IMR-90 (cell line): Measurements from ENCODE around the gene ULBP2. TPM values are rescaled to one million over a fixed set of nuclear protein-coding genes. Genes with fewer than 3 reads are reported as not detected.
A peak's percentile ranks its signal among the peaks of the same experiment; 100 is the strongest.

ENCODE experiments used
- ATAC-seq: fragments of 200-7000 bp; cut with Tn5 transposase; 2 replicates; pipeline ENCODE4 v1.9.1; 2020; ENCODE audit warnings: low read depth, mild to moderate bottlenecking, moderate library complexity
- BruUV-seq: library from RNA; stranded (reverse); fragments of 400-500 nt; replicated peaks from 2 replicates; lab custom pipeline; 2021; lab: Mats Ljungman, UMichigan
- CTCF ChIA-PET: fragments of 300-600 bp; formaldehyde crosslinking; extraction: SDS; loops from one replicate; lab custom pipeline; 2021; ENCODE audit warnings: antibody characterized with exemption; lab: Yijun Ruan, JAX
- POLR2A ChIA-PET: fragments of 300-600 bp; sonication (Branson Sonifier 250); formaldehyde crosslinking; loops from one replicate; lab custom pipeline; 2022; ENCODE audit warnings: antibody characterized with exemption; ENCODE audit not compliant: unreplicated experiment; lab: Charles Lee
- DNase-seq: peaks from one replicate; pipeline ENCODE4 v3.0.0; 2013
- H2AFZ ChIP-seq: replicated peaks from 2 replicates; pipeline ENCODE3; 2013; ENCODE audit warnings: low read length, mild to moderate bottlenecking; ENCODE audit not compliant: poor library complexity
- H2AK5ac ChIP-seq: 2 replicates; pipeline ENCODE4 v1.6.1; 2013; ENCODE audit warnings: low read depth, low read length, inconsistent platforms
- H2AK9ac ChIP-seq: replicated peaks from 2 replicates; pipeline ENCODE3; 2013; ENCODE audit warnings: mild to moderate bottlenecking, low read depth, low read length, moderate library complexity; ENCODE audit not compliant: poor library complexity
- H2BK120ac ChIP-seq: 2 replicates; pipeline ENCODE4 v1.6.1; 2013; ENCODE audit warnings: low read depth, low read length, inconsistent platforms
- H2BK15ac ChIP-seq: 3 replicates; pipeline ENCODE4 v1.6.1; 2013; ENCODE audit warnings: low read depth, low read length, inconsistent platforms
- H2BK20ac ChIP-seq: 2 replicates; pipeline ENCODE4 v1.6.1; 2013; ENCODE audit warnings: low read depth, mild to moderate bottlenecking, inconsistent platforms, low read length, moderate library complexity
- H2BK5ac ChIP-seq: 2 replicates; pipeline ENCODE4 v1.6.1; 2013; ENCODE audit warnings: mild to moderate bottlenecking, low read depth, low read length, inconsistent platforms; ENCODE audit not compliant: poor library complexity, severe bottlenecking
- H3K14ac ChIP-seq: replicated peaks from 2 replicates; pipeline ENCODE4 v1.6.1; 2013; ENCODE audit warnings: low read depth, low read length, inconsistent platforms
- H3K18ac ChIP-seq: 2 replicates; pipeline ENCODE4 v1.6.1; 2013; ENCODE audit warnings: low read depth, low read length, control low read depth
- H3K23ac ChIP-seq: 2 replicates; pipeline ENCODE4 v1.6.1; 2013; ENCODE audit warnings: low read depth, low read length, inconsistent platforms
- H3K27ac ChIP-seq: 2 replicates; pipeline ENCODE4 v1.5.1; 2013; ENCODE audit warnings: mild to moderate bottlenecking, control low read depth, low read length; ENCODE audit not compliant: insufficient read depth
- H3K27me3 ChIP-seq: 2 replicates; pipeline ENCODE4 v1.6.1; 2013; ENCODE audit warnings: low read length; ENCODE audit not compliant: control insufficient read depth, insufficient read depth
- H3K36me3 ChIP-seq: 2 replicates; pipeline ENCODE4 v1.6.1; 2013; ENCODE audit warnings: low read length, mixed read lengths; ENCODE audit not compliant: control insufficient read depth, insufficient read depth
- H3K4ac ChIP-seq: 2 replicates; pipeline ENCODE4 v1.6.1; 2013; ENCODE audit warnings: low read depth, low read length, inconsistent platforms
- H3K4me1 ChIP-seq: 2 replicates; pipeline ENCODE4 v1.6.1; 2013; ENCODE audit warnings: low read length, mixed read lengths; ENCODE audit not compliant: control insufficient read depth, insufficient read depth
- H3K4me2 ChIP-seq: 2 replicates; pipeline ENCODE4 v1.6.1; 2013; ENCODE audit warnings: low read depth, mild to moderate bottlenecking, control low read depth, low read length, moderate library complexity
- H3K4me3 ChIP-seq: 2 replicates; pipeline ENCODE4 v1.5.1; 2013; ENCODE audit warnings: low read depth, mild to moderate bottlenecking, control low read depth, low read length, moderate library complexity; ENCODE audit not compliant: insufficient read depth
- H3K56ac ChIP-seq: 2 replicates; pipeline ENCODE4 v1.6.1; 2013; ENCODE audit warnings: low read length, inconsistent platforms; ENCODE audit not compliant: insufficient read depth; ENCODE audit errors: extremely low read depth
- H3K79me1 ChIP-seq, 2 experiments: 2 replicates each; pipeline ENCODE4 v1.6.1; 2013; ENCODE audit warnings: low read length in 2 of 2, inconsistent platforms in 1 of 2, low read depth in 1 of 2
- H3K9ac ChIP-seq: 2 replicates; pipeline ENCODE4 v1.6.1; 2013; ENCODE audit warnings: low read depth, low read length, control low read depth
- H3K9me1 ChIP-seq: 2 replicates; pipeline ENCODE4 v1.6.1; 2013; ENCODE audit warnings: low read length, inconsistent platforms; ENCODE audit not compliant: insufficient read depth
- H3K9me3 ChIP-seq: 2 replicates; pipeline ENCODE4 v1.6.1; 2013; ENCODE audit warnings: low read length; ENCODE audit not compliant: control insufficient read depth, insufficient read depth
- H4K20me1 ChIP-seq: 2 replicates; pipeline ENCODE4 v1.6.1; 2013; ENCODE audit warnings: low read length, inconsistent platforms; ENCODE audit not compliant: insufficient read depth
- H4K5ac ChIP-seq: 2 replicates; pipeline ENCODE4 v1.6.1; 2013; ENCODE audit warnings: mild to moderate bottlenecking, low read depth, low read length, control low read depth
- H4K8ac ChIP-seq, 2 experiments: 2 replicates each; pipeline ENCODE4 v1.6.1; 2013; ENCODE audit warnings: low read depth in 2 of 2, low read length in 2 of 2, control low read depth in 1 of 2, inconsistent platforms in 1 of 2
- H4K91ac ChIP-seq: 2 replicates; pipeline ENCODE4 v1.6.1; 2013; ENCODE audit warnings: low read depth, low read length, inconsistent platforms; ENCODE audit not compliant: insufficient read depth
- CEBPB ChIP-seq: IDR thresholded peaks from 2 replicates; pipeline ENCODE4 v1.6.1; 2012; ENCODE audit warnings: low read depth, low read length, improper control_type of control experiment
- CHD1 ChIP-seq: IDR thresholded peaks from 2 replicates; pipeline ENCODE4 v1.6.1; 2012; ENCODE audit warnings: low read depth, low read length, improper control_type of control experiment
- MAZ ChIP-seq: IDR thresholded peaks from 2 replicates; pipeline ENCODE4 v1.6.1; 2012; ENCODE audit warnings: low read depth, mild to moderate bottlenecking, low read length, improper control_type of control experiment, moderate library complexity, borderline replicate concordance
- MXI1 ChIP-seq: IDR thresholded peaks from 2 replicates; pipeline ENCODE4 v1.6.1; 2012; ENCODE audit warnings: low read depth, mild to moderate bottlenecking, low read length, moderate library complexity, borderline replicate concordance
- NFE2L2 ChIP-seq: fragments of 150-350 bp; IDR thresholded peaks from 2 replicates; pipeline ENCODE4 v1.6.1; 2016; ENCODE audit warnings: low read depth, mild to moderate bottlenecking, low read length
- POLR2A ChIP-seq: IDR thresholded peaks from 2 replicates; pipeline ENCODE4 v1.6.1; 2012; ENCODE audit warnings: mild to moderate bottlenecking, low read depth, low read length
- RAD21 ChIP-seq: IDR thresholded peaks from 2 replicates; pipeline ENCODE4 v1.6.1; 2012; ENCODE audit warnings: low read length, improper control_type of control experiment
- RCOR1 ChIP-seq: IDR thresholded peaks from 2 replicates; pipeline ENCODE4 v1.6.1; 2012; ENCODE audit warnings: mild to moderate bottlenecking, low read length, improper control_type of control experiment; ENCODE audit not compliant: insufficient replicate concordance
- WGBS, 2 experiments: methylation state at CpG; one replicate each; pipeline versions ENCODE4 v1.1.5 to v1.1.7; 2013; ENCODE audit warnings: missing lambda C conversion rate in 2 of 2; ENCODE audit not compliant: insufficient read length in 1 of 2; ENCODE audit errors: extremely low coverage in 2 of 2; 5-methylcytosine and 5-hydroxymethylcytosine counted together
- dilution Hi-C: fragments of 300-500 bp; cut with HindIII; formaldehyde crosslinking; loops from one replicate; pipeline ENCODE4 v1.14.3; 2018; ENCODE audit warnings: low sequenced_read_pairs; ENCODE audit not compliant: unreplicated experiment
- in situ Hi-C: fragments of 300-500 bp; cut with MboI; formaldehyde crosslinking; loops from 3 replicates; pipeline ENCODE4 v1.14.3; 2019; ENCODE audit warnings: low sequenced_read_pairs, inconsistent platforms, mixed read lengths
- intact Hi-C: fragments of 100-400 bp; cut with micrococcal nuclease; formaldehyde crosslinking; loops from 2 replicates; pipeline ENCODE4 v1.10.0; 2022
- polyA plus RNA-seq, 3 experiments: library from polyadenylated mRNA; depleted of rRNA; stranded (reverse); fragments of >200 nt; gene quantifications; 2 replicates each; pipeline ENCODE4 v1.2.3, GENCODE V29; 2012; ENCODE audit warnings: low replicate concordance in 1 of 3
- total RNA-seq: library from RNA; depleted of rRNA; stranded (reverse); fragments of >200 nt; gene quantifications from 2 replicates; pipeline ENCODE4 v1.2.3, GENCODE V29; 2012
- TF ChIP-seq, protein P1 (sequence below): conservative IDR thresholded peaks from 2 replicates; pipeline ENCODE4 v1.5.1; 2012; ENCODE audit warnings: mild to moderate bottlenecking, low read depth, low read length, improper control_type of control experiment
- TF ChIP-seq, protein P2 (sequence below): fragments of 150-350 bp; IDR thresholded peaks from 2 replicates; pipeline ENCODE4 v1.6.1; 2017; ENCODE audit warnings: mild to moderate bottlenecking, antibody characterized with exemption, low read length, low read depth
- TF ChIP-seq, protein P3 (sequence below): fragments of 150-350 bp; IDR thresholded peaks from 2 replicates; pipeline ENCODE4 v1.6.1; 2016; ENCODE audit warnings: low read depth, mild to moderate bottlenecking, low read length, moderate library complexity, borderline replicate concordance

ULBP2 gene
- total and polyA plus RNA-seq, 2 of the 4 experiments (the other 2 are of a cell fraction): 7.9 to 16.2 TPM

DNA sequence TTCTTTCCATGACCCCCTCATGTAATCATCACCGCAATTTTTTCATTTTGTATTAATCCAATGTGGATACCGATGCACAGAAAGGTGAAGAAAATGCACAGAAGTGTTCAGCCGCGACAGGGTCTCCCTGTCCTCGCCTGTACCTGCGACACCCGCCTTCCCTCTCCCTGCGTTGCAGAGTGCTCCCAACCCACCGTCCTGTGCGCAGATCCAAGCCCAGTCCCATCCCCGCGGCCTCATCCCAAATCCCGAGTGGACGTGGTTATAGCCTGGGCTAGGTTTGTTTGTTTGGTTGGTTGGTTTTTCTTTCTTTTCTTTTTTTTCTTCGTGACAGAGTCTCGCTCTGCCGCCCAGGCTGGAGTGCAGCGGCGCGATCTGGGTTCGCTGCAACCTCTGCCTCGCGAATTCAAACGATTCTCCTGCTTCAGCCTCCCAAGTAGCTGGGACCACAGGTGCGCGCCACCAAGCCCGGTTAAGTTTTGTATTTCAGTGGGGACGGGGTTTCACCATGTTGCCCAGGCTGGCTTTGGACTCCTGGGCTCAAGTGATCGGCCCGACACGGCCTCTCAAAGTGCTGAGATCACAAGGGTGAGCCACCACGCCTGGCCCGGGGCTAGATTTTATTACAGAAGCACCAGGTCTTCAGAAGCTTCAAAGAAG, 18.4 kb upstream of the ULBP2 start (continued):
- TF ChIP-seq NFE2L2: no peak

DNA sequence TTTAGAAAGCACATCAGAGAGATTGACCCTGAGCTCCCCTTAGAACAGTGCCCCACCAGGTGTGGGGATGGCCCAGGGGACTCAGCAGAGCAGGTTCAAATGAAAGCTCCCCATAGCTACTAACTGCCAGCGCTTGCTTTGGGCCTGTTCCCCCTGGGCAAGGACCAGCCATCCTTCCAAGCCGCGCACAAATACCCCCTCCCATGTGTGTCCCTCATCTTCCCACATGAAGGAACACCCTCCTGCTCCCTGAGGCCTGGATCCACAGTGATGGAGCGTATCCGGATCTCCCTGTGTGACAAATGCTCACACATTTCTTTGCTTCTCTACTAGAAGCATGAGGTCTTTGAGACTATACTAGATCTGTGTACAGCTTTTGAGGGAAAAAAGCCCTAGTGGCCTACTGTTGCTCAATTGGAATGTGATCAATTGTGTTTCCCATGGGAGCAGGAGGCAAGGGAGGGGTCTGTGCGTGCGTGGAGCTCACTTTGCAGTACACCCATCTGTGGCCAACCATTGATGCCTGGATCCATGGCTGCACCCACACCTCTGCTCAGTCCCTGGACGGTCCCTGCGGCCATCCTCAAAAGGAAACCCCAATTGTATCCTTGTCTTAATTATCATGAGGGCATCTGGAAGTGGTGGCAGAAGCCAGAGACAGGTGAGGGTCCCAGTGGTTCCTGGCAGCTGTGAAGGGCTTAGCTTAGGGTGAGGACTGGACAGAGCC, 17.4 kb upstream of the ULBP2 start:
- Histone ChIP-seq H2AFZ (no peak overlapping the region), H3K9me1 (no peaks in the 10 kb centered on the region), H3K9me3 (no peaks in the 10 kb centered on the region), H3K27me3 (peaks cover 5% of the 10 kb centered on the region), H3K4me1 (peaks cover 2% of the 10 kb centered on the region; the same call in 1 of the 2 replicates), H2BK120ac (no peak overlapping the region), H3K56ac (no peak overlapping the region), H3K4me2 (no peak overlapping the region), H2AK9ac (no peak overlapping the region), H3K27ac (no peak overlapping the region), H2AK5ac (peak overlapping the region; percentile 39; the same call in 1 of the 2 replicates), H4K5ac (no peak overlapping the region), H2BK15ac (no peak overlapping the region), H2BK5ac (no peak overlapping the region), H3K79me1 (no peaks in the 10 kb centered on the region), H4K8ac (no peak overlapping the region), H3K18ac (no peak overlapping the region), H3K23ac (no peak overlapping the region), H3K4me3 (no peak overlapping the region), H3K4ac (no peak overlapping the region), H4K91ac (no peak overlapping the region), H3K9ac (no peak overlapping the region), H4K20me1 (no peaks in the 10 kb centered on the region), H3K36me3 (no peaks in the 10 kb centered on the region), H3K14ac (no peak overlapping the region), H2BK20ac (no peak overlapping the region)
- CTCF ChIA-PET: interaction anchor here (1.4 kb wide), 1 partner anchor 90 kb away, joined by 4 read pairs; no protein-coding TSS in a partner anchor
- no TSS peak for BruUV-seq
- ATAC-seq (no peak), DNase-seq (no peak)
- no CpG with 5 or more reads among the region's 9 CpGs for WGBS, 2 experiments
- in situ Hi-C loops (loop anchor here (5.0 to 10.0 kb wide), 4 partner anchors 57 to 380 kb away; partner anchors contain the start of gene PPIL4), intact Hi-C loops (no loop called here), dilution Hi-C loops (no loop called here)
- POLR2A ChIA-PET: no interaction called here
- TF ChIP-seq NFE2L2 (no peak), CEBPB (no peak), RCOR1 (no peak), MXI1 (no peak), MAZ (no peak), POLR2A (no peak), CHD1 (no peak), RAD21 (no peak)
- TF ChIP-seq, protein P1, sequence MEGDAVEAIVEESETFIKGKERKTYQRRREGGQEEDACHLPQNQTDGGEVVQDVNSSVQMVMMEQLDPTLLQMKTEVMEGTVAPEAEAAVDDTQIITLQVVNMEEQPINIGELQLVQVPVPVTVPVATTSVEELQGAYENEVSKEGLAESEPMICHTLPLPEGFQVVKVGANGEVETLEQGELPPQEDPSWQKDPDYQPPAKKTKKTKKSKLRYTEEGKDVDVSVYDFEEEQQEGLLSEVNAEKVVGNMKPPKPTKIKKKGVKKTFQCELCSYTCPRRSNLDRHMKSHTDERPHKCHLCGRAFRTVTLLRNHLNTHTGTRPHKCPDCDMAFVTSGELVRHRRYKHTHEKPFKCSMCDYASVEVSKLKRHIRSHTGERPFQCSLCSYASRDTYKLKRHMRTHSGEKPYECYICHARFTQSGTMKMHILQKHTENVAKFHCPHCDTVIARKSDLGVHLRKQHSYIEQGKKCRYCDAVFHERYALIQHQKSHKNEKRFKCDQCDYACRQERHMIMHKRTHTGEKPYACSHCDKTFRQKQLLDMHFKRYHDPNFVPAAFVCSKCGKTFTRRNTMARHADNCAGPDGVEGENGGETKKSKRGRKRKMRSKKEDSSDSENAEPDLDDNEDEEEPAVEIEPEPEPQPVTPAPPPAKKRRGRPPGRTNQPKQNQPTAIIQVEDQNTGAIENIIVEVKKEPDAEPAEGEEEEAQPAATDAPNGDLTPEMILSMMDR: no peak
- TF ChIP-seq, protein P2, sequence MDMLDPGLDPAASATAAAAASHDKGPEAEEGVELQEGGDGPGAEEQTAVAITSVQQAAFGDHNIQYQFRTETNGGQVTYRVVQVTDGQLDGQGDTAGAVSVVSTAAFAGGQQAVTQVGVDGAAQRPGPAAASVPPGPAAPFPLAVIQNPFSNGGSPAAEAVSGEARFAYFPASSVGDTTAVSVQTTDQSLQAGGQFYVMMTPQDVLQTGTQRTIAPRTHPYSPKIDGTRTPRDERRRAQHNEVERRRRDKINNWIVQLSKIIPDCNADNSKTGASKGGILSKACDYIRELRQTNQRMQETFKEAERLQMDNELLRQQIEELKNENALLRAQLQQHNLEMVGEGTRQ: no peak
- TF ChIP-seq, protein P3, sequence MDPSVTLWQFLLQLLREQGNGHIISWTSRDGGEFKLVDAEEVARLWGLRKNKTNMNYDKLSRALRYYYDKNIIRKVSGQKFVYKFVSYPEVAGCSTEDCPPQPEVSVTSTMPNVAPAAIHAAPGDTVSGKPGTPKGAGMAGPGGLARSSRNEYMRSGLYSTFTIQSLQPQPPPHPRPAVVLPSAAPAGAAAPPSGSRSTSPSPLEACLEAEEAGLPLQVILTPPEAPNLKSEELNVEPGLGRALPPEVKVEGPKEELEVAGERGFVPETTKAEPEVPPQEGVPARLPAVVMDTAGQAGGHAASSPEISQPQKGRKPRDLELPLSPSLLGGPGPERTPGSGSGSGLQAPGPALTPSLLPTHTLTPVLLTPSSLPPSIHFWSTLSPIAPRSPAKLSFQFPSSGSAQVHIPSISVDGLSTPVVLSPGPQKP: no peak
